ENCODE data around the gene SNRPD3.

The SNRPD3 gene

DNA sequence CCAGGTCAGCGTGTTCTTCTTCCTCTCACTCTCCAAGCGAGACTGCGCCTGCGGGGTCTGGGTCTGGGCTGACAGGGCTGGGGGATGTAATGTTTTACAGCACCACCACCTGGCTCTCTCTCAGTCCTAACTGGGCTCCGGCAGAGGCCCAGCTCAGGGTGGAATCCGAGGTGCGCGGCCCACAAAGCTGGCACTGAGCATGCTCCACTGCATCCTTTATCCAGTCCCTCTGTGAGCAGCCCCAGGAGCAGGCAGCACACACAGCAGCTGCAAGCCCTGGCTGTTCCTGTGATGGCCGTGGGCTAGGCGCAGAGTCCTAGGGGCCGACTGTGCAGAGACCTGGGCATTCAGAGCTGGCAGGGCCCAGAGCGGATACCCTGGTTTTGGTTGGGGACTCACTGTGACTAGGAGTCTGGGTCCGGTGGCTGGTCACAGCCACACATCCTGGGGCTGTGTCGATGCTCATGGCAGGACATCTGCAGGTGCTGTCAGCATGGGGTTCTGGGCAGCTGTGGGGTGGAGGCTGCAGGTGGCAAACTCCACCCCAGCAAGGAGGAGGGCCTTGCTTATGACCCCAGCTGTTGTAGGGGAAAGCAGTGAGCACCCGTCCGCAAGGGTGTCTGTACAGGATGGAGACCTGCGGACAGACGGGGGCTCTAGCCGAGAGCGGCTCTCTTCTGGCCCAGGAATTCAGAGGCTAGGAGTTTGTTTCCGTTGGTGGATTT, 33.1 kb downstream of the SNRPD3 start:
- TF ChIP-seq ZFX (IDR thresholded peaks at IDR 0.05; ENCODE audit: borderline replicate concordance) = no peak
- TF ChIP-seq, protein P1, sequence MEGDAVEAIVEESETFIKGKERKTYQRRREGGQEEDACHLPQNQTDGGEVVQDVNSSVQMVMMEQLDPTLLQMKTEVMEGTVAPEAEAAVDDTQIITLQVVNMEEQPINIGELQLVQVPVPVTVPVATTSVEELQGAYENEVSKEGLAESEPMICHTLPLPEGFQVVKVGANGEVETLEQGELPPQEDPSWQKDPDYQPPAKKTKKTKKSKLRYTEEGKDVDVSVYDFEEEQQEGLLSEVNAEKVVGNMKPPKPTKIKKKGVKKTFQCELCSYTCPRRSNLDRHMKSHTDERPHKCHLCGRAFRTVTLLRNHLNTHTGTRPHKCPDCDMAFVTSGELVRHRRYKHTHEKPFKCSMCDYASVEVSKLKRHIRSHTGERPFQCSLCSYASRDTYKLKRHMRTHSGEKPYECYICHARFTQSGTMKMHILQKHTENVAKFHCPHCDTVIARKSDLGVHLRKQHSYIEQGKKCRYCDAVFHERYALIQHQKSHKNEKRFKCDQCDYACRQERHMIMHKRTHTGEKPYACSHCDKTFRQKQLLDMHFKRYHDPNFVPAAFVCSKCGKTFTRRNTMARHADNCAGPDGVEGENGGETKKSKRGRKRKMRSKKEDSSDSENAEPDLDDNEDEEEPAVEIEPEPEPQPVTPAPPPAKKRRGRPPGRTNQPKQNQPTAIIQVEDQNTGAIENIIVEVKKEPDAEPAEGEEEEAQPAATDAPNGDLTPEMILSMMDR (IDR thresholded peaks at IDR 0.05) = no peak
- H3K27ac ChIP-seq = no peak overlapping the region

DNA sequence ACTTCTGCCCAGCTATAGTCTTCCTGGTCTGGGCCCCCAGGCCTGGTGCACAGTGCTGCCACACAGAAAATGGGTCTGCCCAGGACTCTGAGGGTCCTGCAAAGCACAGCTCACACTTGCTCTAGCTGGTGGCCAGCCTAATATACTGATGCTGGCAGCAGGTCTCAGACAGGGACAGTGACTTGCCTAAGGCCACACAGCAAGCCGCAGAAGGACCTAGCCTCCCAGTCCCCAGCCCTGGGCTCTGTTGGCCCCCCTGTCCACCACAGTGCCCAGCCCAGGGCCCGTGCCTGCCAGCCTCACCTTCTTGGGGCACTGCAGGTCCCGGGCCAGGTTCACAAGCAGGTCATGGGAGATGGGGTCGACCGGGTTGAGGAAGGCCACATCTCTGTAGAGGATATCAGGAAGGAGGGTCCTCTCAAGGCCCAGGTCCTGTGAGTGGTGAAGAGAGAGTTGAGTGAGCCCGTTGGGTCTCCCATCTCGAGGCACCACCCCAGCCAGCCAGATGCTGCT, 33.8 kb downstream of the SNRPD3 start:
- no peak for TF ChIP-seq ZFX (IDR thresholded peaks at IDR 0.05; ENCODE audit: borderline replicate concordance)
- TF ChIP-seq, protein P1 (IDR thresholded peaks at IDR 0.05) = no peak
- no peak overlapping the region for H3K27ac ChIP-seq

DNA sequence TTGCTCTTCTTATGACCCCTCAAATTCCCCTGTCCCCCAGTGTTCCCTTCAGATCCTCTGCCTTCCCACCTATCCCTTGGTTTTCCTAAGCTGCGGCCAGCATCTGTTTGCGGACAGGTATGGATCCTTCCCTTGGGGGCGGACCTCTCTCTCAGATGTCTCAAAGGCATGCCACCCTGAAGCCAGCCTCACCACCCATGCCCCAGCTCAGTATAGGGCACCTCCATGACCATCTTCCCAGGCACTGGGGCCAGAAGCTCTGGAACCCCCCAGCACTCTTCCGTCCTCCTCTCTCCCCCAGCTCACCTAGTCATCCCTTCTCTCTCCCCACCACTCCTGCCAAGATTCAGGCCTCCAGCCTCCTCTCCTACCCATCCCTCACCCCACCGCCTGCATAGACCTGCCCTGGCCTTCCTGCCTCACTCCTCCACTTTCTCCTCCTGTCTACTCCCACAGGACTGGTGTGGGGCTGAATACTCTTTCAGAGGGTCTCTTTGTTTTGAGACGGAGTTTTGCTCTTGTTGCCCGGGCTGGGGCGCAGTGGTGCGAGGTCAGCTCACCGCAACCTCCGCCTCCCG, 34.9 kb downstream of the SNRPD3 start:
- TF ChIP-seq, protein P1 (IDR thresholded peaks at IDR 0.05) = no peak
- TF ChIP-seq ZFX (IDR thresholded peaks at IDR 0.05; ENCODE audit: borderline replicate concordance) = no peak

DNA sequence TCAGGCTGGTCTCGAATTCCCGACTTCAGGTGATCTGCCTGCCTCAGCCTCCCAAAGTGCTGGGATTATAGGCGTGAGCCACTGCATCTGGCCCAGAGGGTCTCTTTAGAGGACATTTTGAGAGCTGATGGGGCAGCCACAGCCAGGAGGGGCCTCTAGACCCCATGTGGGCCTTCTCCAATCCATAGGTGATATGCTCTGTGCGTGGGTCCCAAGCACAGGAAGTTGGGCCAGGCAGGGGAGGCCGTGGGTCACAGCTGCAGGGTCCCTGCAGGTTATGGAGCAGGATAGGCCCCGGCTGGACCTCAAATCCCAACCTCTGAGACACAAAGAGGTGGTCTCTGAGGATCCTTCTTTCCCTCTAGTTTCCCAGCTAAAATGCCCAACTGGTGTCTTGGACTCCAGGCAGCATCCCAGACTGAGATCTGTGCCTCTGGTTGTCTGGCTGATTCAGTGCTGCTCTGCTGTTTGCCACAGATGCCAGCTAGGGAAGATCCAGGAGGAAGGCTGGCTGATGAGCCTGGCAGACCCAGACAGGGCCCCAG, 35.6 kb downstream of the SNRPD3 start:
- H3K27ac ChIP-seq = no peak overlapping the region
- no peak for TF ChIP-seq ZFX (IDR thresholded peaks at IDR 0.05; ENCODE audit: borderline replicate concordance)
- TF ChIP-seq, protein P1 (IDR thresholded peaks at IDR 0.05) = no peak

More for the DNA sequence above, 34.9 kb downstream of the SNRPD3 start:
- no peak overlapping the region for H3K27ac ChIP-seq

DNA sequence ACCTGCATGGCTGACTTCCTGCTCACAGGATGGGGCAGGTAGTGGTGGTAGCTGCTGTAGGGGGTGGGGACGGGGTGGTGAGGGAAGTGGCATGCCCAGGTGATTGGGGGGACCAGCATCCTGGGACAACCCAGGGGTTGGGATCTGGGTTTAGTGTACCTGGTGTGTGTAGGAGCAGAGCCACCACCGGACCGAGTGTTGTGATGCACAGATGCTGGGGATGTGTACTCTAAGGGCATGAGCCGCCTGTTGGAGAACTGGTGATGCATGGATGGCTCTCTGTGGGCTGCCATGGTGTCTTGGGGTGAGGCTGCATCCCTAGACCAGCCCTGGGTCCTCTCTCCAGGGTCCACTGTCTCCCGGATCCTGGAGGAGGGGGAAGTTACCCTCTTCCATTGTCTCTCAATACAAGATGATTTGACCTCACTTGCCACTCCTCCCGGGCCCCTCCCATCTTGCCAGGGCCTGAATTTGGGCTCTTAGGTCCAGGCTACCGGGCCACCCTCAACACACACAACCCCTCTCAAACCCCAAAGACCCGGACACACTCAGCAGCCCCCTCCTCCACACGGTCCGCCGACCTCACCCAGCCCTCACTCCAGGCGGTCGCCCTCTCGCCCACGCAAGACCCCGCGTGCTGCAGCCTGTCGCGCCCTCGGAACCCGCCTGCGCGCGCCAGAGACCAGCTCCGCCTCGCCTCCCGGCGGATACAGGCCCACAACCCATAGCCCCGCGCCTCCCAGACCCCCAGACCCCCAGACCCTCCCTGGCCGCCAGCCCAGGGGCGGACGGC, 36.5 kb downstream of the SNRPD3 start:
- peak overlapping the region; percentile 76 for H3K27ac ChIP-seq
- TF ChIP-seq, protein P1 (IDR thresholded peaks at IDR 0.05) = no peak
- TF ChIP-seq ZFX (IDR thresholded peaks at IDR 0.05; ENCODE audit: borderline replicate concordance) = no peak

DNA sequence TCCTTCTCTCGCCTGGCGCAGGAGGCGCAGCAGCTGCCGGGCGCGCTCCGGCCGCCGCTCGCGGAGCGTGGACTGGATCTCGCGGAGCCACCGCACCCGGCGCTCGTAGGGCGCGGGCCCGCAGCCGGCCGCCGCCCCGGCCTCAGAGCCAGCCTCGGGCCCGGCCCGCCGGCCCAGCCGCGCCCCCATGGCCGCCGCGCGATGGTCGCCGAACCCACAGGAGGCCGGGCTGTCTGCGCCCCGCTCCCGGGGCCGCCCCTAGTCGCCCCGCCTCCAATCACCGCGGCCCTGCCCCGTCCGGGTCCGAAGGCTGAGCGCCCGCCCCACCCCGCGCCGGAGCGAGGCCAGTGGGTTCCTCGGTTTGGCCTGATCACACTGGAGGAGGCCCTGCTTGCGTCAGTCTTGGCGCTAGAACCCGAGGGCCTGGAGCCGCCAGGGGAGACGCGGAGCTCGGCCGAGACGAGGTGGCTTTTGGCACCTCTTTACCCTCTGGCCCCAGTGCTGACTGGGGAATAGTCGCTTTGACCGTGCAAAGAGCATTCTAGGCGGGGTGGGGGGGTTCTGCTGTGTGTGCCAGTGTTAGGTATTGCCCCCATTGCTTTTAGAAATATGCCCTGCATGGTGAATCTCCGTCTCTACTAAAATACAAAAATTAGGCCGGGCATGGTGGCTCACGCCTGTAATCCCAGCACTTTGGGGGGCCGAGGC, 37.2 kb downstream of the SNRPD3 start, which contains the start of gene LRRC75B:
Gene LRRC75B (minus strand): TSS at position 223 of the 708 bp plus-strand sequence. CDS start 34 bp downstream, at position 189.
- peak within 1 kb of the TSS; percentile 76 for H3K27ac ChIP-seq
- TF ChIP-seq, protein P1 (IDR thresholded peaks at IDR 0.05) = no peak
- TF ChIP-seq ZFX (IDR thresholded peaks at IDR 0.05; ENCODE audit: borderline replicate concordance) = no peak

DNA sequence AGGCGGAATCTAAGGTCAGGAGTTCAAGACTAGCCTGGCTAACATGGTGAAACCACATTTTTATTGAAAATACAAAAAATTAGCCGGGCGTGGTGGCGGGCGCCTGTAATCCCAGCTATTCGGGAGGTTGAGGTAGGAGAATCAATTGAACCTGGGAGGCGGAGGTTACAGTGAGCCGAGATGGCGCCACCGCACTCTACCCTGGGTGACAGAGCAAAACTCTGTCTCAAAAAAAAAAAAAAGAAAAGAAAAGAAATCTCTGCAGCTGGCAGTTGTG, 37.7 kb downstream of the SNRPD3 start:
- H3K27ac ChIP-seq = peak overlapping the region; percentile 76

Data from 22Rv1 (cell line).